ACHN (cell line): Measurements from ENCODE around the gene OLFML1.

ENCODE experiments used
- DNase-seq: peaks from one replicate; pipeline ENCODE4 v3.0.0-alpha.2; 2015
- in situ Hi-C: cut with HindIII; loops from 2 replicates; pipeline ENCODE4 v1.10.0; 2017; ENCODE audit warnings: low sequenced_read_pairs, low pct_ligation_motif_present, low pct_unique_long_range_greater_than_20kb

OLFML1 gene

GRCh38 chr11:7485186-7486097 is at the start of gene OLFML1:
TSS of gene OLFML1 (plus strand) at chr11:7485506. CDS start at chr11:7485876, 370 bp downstream.
- in situ Hi-C loops, result no loop called here
- DNase-seq, result no peak

GRCh38 chr11:7436146-7436545 is 49.2 kb upstream of the OLFML1 start:
- in situ Hi-C loops, result no loop called here

GRCh38 chr11:7436657-7437056 is 48.6 kb upstream of the OLFML1 start:
- DNase-seq, result no peak
- in situ Hi-C loops, result no loop called here

More at GRCh38 chr11:7436146-7436545, 49.2 kb upstream of the OLFML1 start:
- no peak for DNase-seq

- no peak for DNase-seq
- in situ Hi-C loops, result no loop called here
These were observed 47.6 kb upstream of the OLFML1 start for GRCh38 chr11:7437696-7438095.

GRCh38 chr11:7439746-7440320 is 45.5 kb upstream of the OLFML1 start:
- in situ Hi-C loops, result no loop called here

GRCh38 chr11:7442588-7443215 is 42.6 kb upstream of the OLFML1 start:
- DNase-seq, result peak; percentile 45
- in situ Hi-C loops, result no loop called here

More at GRCh38 chr11:7439746-7440320, 45.5 kb upstream of the OLFML1 start:
- DNase-seq, result no peak

- in situ Hi-C loops, result no loop called here
- no peak for DNase-seq
These were observed 41.0 kb upstream of the OLFML1 start for GRCh38 chr11:7444091-7444981.

- in situ Hi-C loops, result no loop called here
- no peak for DNase-seq
These were observed 39.7 kb upstream of the OLFML1 start for GRCh38 chr11:7445564-7445963.

GRCh38 chr11:7448201-7448600 is 37.1 kb upstream of the OLFML1 start:
- DNase-seq, result no peak
- in situ Hi-C loops, result no loop called here

GRCh38 chr11:7449211-7449840 is 36.0 kb upstream of the OLFML1 start:
- in situ Hi-C loops, result no loop called here

GRCh38 chr11:7449841-7450214 is 35.5 kb upstream of the OLFML1 start:
- DNase-seq, result no peak
- in situ Hi-C loops, result no loop called here

More at GRCh38 chr11:7449211-7449840, 36.0 kb upstream of the OLFML1 start:
- no peak for DNase-seq

GRCh38 chr11:7450836-7451235 is 34.5 kb upstream of the OLFML1 start:
- in situ Hi-C loops, result no loop called here
- DNase-seq, result no peak

- no peak for DNase-seq
- in situ Hi-C loops, result no loop called here
These were observed 33.8 kb upstream of the OLFML1 start for GRCh38 chr11:7451520-7451919.

GRCh38 chr11:7451952-7452494 is 33.3 kb upstream of the OLFML1 start:
- in situ Hi-C loops, result no loop called here
- no peak for DNase-seq

- no peak for DNase-seq
- in situ Hi-C loops, result no loop called here
These were observed 30.5 kb upstream of the OLFML1 start for GRCh38 chr11:7454854-7455253.

GRCh38 chr11:7457211-7457610 is 28.1 kb upstream of the OLFML1 start:
- in situ Hi-C loops, result no loop called here
- DNase-seq, result no peak

- no peak for DNase-seq
- in situ Hi-C loops, result no loop called here
These were observed 22.6 kb upstream of the OLFML1 start for GRCh38 chr11:7462706-7463105.

GRCh38 chr11:7467652-7468051 is 17.7 kb upstream of the OLFML1 start:
- DNase-seq, result no peak
- in situ Hi-C loops, result no loop called here
